T-cell (primary cell): ENCODE measurements around the gene EFCAB8. TPM values are rescaled to one million over a fixed set of nuclear protein-coding genes. Genes with fewer than 3 reads are reported as not detected.

Experiments
- ATAC-seq, 4 experiments: fragments of 200-7000 bp in 3 of 4; fragments of 150-1000 bp in 1 of 4; cut with Tn5 transposase; replicated peaks in 1 of 4; 1 replicate in 3 of 4; 2 replicates in 1 of 4; pipeline ENCODE4 v1.10.0; 2021; ENCODE audit warnings: moderate library complexity in 3 of 4, mild to moderate bottlenecking in 2 of 4, moderate number of reproducible peaks in 1 of 4
- CTCF ChIA-PET, 2 donors: fragments of 300-600 bp; sonication (Branson Sonifier 250); formaldehyde crosslinking; loops; one replicate each; lab custom pipeline; 2022; ENCODE audit warnings: antibody characterized with exemption in 2 of 2; lab: Charles Lee
- POLR2A ChIA-PET, 2 donors: fragments of 300-600 bp; sonication (Branson Sonifier 250); formaldehyde crosslinking; loops; one replicate each; lab custom pipeline; 2022; ENCODE audit warnings: antibody characterized with exemption in 2 of 2; lab: Charles Lee
- DNase-seq, 35 experiments: peaks; one replicate each; pipeline versions ENCODE4 v3.0.0 to v3.0.0-alpha.2; 2013 to 2023
- H3K27ac ChIP-seq: one replicate; pipeline ENCODE4 v1.5.1; 2013; ENCODE audit warnings: low read length
- H3K27me3 ChIP-seq, 2 experiments: replicated peaks in 1 of 2; 1 replicate in 1 of 2; 2 replicates in 1 of 2; pipeline versions ENCODE4 v1.6.1 to v1.7.0; 2013; ENCODE audit warnings: low read length in 1 of 2, mixed read lengths in 1 of 2; ENCODE audit not compliant: control insufficient read depth in 2 of 2, insufficient read depth in 2 of 2; ENCODE audit errors: extremely low read depth in 1 of 2
- H3K36me3 ChIP-seq, 2 donors: 1 replicate in 1 of 2; 2 replicates in 1 of 2; pipeline versions ENCODE4 v1.6.1 to v1.7.0; 2013; ENCODE audit warnings: low read length in 1 of 2; ENCODE audit not compliant: control insufficient read depth in 2 of 2, insufficient read depth in 1 of 2; ENCODE audit errors: extremely low read depth in 1 of 2
- H3K4me1 ChIP-seq, 2 experiments: 1 replicate in 1 of 2; 2 replicates in 1 of 2; pipeline versions ENCODE4 v1.6.1 to v1.7.0; 2013; ENCODE audit warnings: low read length in 2 of 2, mixed read lengths in 1 of 2; ENCODE audit not compliant: insufficient read depth in 2 of 2, control insufficient read depth in 1 of 2; ENCODE audit errors: extremely low read depth in 1 of 2
- H3K4me3 ChIP-seq, 2 donors: 1 replicate in 1 of 2; 2 replicates in 1 of 2; pipeline versions ENCODE4 v1.5.1 to v1.7.0; 2013; ENCODE audit warnings: mild to moderate bottlenecking in 2 of 2, low read length in 1 of 2, moderate library complexity in 1 of 2; ENCODE audit not compliant: control insufficient read depth in 1 of 2; ENCODE audit errors: extremely low read depth in 1 of 2
- H3K9me3 ChIP-seq: 2 replicates; pipeline ENCODE4 v1.7.0; 2013
- H3K27ac Mint-ChIP-seq, 2 donors: one replicate each; pipeline ENCODE4 v1.8.0; 2020 to 2021; ENCODE audit warnings: mild to moderate bottlenecking in 2 of 2, mixed read lengths in 2 of 2
- H3K27me3 Mint-ChIP-seq, 2 donors: one replicate each; pipeline ENCODE4 v1.8.0; 2021 to 2022; ENCODE audit warnings: mixed read lengths in 2 of 2
- H3K36me3 Mint-ChIP-seq: one replicate; pipeline ENCODE4 v1.8.0; 2021; ENCODE audit warnings: mixed read lengths
- H3K4me1 Mint-ChIP-seq, 3 donors: one replicate each; pipeline ENCODE4 v1.8.0; 2020 to 2022; ENCODE audit warnings: mixed read lengths in 3 of 3, mild to moderate bottlenecking in 1 of 3
- H3K4me3 Mint-ChIP-seq, 3 donors: one replicate each; pipeline ENCODE4 v1.8.0; 2020 to 2022; ENCODE audit warnings: mild to moderate bottlenecking in 3 of 3, mixed read lengths in 3 of 3, moderate library complexity in 3 of 3
- H3K9me3 Mint-ChIP-seq, 3 donors: one replicate each; pipeline ENCODE4 v1.8.0; 2020 to 2022; ENCODE audit warnings: mixed read lengths in 3 of 3
- WGBS: methylation state at CpG from one replicate; pipeline ENCODE4 v1.1.5; 2013; ENCODE audit warnings: missing lambda C conversion rate; ENCODE audit not compliant: insufficient coverage; 5-methylcytosine and 5-hydroxymethylcytosine counted together
- total RNA-seq, 35 experiments: library from RNA in 6 of 35; stranded (reverse) in 6 of 35; fragments of 120-200 nt in 1 of 35; gene quantifications; one replicate each; pipeline versions ENCODE4 v1.2.1 to v1.2.4 and lab custom pipeline; 2013 to 2026

Gene EFCAB8
- total RNA-seq, 5 donors from 2014 or later (not counting 1 experiment from before 2014, with no cell fraction given): 0.80 to 1.5 (median 1.2) TPM

DNA sequence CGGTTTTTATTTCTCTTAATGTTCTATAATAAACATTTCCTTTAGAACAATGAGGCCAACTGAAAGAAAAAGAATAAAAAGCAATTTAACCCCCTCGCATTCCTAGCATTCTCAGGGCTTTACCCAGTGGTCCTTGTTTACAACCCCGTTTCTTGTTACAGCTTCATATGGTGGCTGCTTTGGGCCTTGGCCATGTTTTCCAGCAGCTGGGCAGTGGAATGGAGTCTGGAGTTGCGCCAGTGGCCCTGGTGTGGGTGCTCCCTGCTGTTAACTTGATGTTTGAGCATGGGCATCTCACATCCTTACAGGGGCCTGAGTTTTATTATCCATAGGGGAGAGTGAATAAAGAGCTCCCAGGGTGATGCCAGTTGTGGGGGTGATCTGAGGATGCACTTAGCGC lies 18.8 kb downstream of the EFCAB8 start:
- CTCF ChIA-PET: interaction anchor here in 1 of 2 donors (0.7 kb wide), 1 partner anchor 140 kb away, joined by 5 read pairs; no protein-coding TSS in a partner anchor
- Mint-ChIP-seq H3K27me3 (no peaks in the 10 kb centered on the region), H3K4me3 (no peak overlapping the region)

DNA sequence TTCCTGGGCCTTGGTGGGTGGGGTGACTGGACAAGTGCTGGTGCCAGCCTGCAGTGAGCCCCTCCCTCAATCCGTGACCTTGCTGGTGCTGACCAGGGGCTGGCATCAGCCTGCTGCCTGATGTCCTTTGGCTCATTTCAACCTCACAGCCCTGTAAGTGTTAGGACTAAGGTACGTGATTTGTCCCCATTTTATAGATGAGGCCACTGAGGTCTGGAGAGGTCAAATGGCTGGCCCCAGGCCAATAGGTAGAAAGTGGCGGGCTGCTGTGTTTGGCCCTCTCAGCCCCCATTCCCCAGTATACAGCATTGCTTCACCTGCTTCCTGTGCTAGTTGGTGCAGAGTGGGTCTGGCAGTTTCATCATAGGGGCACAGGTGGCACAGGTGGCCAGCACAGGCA lies 20.1 kb downstream of the EFCAB8 start:
- Mint-ChIP-seq H3K4me1 (no peaks in the 10 kb centered on the region), H3K27me3 (no peaks in the 10 kb centered on the region), H3K9me3 (no peaks in the 10 kb centered on the region), H3K27ac (no peak overlapping the region), H3K4me3 (no peak overlapping the region), H3K36me3 (peaks cover 4% of the 10 kb centered on the region)
- Histone ChIP-seq H3K27ac (no peak overlapping the region), H3K9me3 (no peaks in the 10 kb centered on the region), H3K4me1 (no peaks in the 10 kb centered on the region), H3K4me3 (no peak overlapping the region), H3K27me3 (no peaks in the 10 kb centered on the region), H3K36me3 (peaks cover 5 to 6% of the 10 kb centered on the region in 2 donors)
- no peak for DNase-seq
- CTCF ChIA-PET: no interaction called here
- WGBS: no CpG with 5 or more reads among the region's 3 CpGs
- ATAC-seq: no peak
- POLR2A ChIA-PET: no interaction called here

More for the DNA sequence above, 18.8 kb downstream of the EFCAB8 start:
- Histone ChIP-seq H3K36me3 (peaks cover 5 to 6% of the 10 kb centered on the region in 2 donors), H3K27me3 (no peaks in the 10 kb centered on the region), H3K27ac (no peak overlapping the region), H3K4me3 (no peak overlapping the region), H3K9me3 (no peaks in the 10 kb centered on the region), H3K4me1 (no peaks in the 10 kb centered on the region)
- no peak overlapping the region for H3K27ac Mint-ChIP-seq
- no peaks in the 10 kb centered on the region for H3K9me3 Mint-ChIP-seq
- DNase-seq: no peak
- H3K36me3 Mint-ChIP-seq: peaks cover 4% of the 10 kb centered on the region
- POLR2A ChIA-PET: no interaction called here
- no peak for ATAC-seq
- 100% methylated on average over 2 of the region's 5 CpGs for WGBS
- no peaks in the 10 kb centered on the region for H3K4me1 Mint-ChIP-seq

DNA sequence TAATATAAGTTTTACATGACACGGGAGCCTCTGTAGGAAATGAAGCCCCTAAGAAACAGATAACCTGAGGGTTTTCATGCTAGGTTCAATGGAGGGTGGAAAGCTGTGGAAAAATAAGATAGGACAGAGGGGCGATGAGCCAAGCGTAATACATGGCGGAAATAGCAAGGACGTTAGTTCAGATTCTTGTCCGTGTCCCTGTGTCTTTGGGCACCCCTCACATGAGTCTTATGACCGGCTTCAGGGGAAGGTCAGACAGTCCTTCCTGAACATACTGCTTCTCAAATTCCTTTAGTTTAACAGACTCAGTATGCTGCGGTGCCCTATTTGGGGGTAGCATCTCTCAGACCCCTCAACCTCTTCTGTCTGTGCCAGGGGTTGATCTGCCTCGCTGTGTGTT lies 20.8 kb downstream of the EFCAB8 start:
- DNase-seq (no peak), ATAC-seq (no peak)
- no peaks in the 10 kb centered on the region for H3K27me3 ChIP-seq
- no peaks in the 10 kb centered on the region for H3K9me3 ChIP-seq
- Mint-ChIP-seq H3K4me3 (no peak overlapping the region), H3K4me1 (no peaks in the 10 kb centered on the region), H3K27ac (no peak overlapping the region), H3K9me3 (no peaks in the 10 kb centered on the region), H3K27me3 (no peaks in the 10 kb centered on the region), H3K36me3 (peaks cover 4% of the 10 kb centered on the region)
- CTCF ChIA-PET: no interaction called here
- H3K4me3 ChIP-seq: no peak overlapping the region
- no peaks in the 10 kb centered on the region for H3K4me1 ChIP-seq
- 92% methylated on average over 7 of the region's 9 CpGs for WGBS
- POLR2A ChIA-PET: interaction anchor here in 1 of 2 donors (0.6 kb wide), 1 partner anchor 209 kb away, joined by 4 read pairs; no protein-coding TSS in a partner anchor
- H3K27ac ChIP-seq: no peak overlapping the region
- peaks cover 5 to 6% of the 10 kb centered on the region in 2 donors for H3K36me3 ChIP-seq

DNA sequence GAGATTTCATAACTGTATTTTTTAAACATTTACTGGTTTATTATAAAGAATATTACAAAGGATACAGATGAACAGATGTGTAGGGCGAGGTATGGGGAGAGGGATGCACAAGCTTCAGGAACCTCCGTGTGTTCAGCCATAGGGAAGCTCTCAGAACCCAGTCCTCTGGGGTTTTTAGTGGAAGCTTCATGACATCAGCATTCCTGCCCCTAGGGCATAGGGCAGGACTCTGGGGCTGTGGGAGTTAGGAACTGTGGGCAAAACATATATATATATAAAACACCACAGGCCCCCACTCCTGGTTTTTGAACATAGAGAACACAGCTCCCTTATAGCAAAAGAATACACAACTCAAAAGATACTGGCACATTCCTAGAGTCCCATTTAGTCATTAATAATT lies 21.9 kb downstream of the EFCAB8 start:
- H3K27ac ChIP-seq: no peak overlapping the region
- Mint-ChIP-seq H3K27ac (no peak overlapping the region), H3K4me1 (no peaks in the 10 kb centered on the region), H3K9me3 (no peaks in the 10 kb centered on the region), H3K4me3 (no peak overlapping the region), H3K36me3 (peaks cover 3% of the 10 kb centered on the region), H3K27me3 (no peaks in the 10 kb centered on the region)
- POLR2A ChIA-PET: no interaction called here
- no peak overlapping the region for H3K4me3 ChIP-seq
- no peak for DNase-seq
- CTCF ChIA-PET: interaction anchor here (0.5 to 0.6 kb wide), 2 partner anchors 8 to 22 kb away, joined by 3 to 4 read pairs; no protein-coding TSS in a partner anchor
- no peaks in the 10 kb centered on the region for H3K27me3 ChIP-seq
- no peaks in the 10 kb centered on the region for H3K9me3 ChIP-seq
- no peaks in the 10 kb centered on the region for H3K4me1 ChIP-seq
- no CpG with 5 or more reads among the region's 2 CpGs for WGBS
- H3K36me3 ChIP-seq: peaks cover 0 to 6% of the 10 kb centered on the region in 2 donors
- no peak for ATAC-seq

DNA sequence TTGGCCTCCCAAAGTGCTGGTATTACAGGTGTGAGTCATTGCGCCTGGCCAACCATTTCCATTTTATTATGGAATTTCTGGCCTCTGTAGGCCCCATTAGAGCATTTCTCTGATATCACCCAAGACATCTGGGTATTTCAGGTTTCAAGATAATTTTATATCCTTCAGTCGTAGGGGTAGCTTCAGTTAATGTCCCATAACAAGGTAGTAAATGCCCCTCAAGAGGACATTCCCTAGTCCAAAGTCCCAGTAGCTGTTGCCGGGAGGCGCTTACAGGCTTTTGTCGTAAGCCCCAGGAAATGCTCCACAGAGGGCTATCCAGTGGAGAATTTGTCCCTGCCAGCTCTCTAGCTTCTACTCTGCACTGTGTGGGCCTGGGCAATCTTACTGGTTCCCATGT lies 24.4 kb downstream of the EFCAB8 start:
- Histone ChIP-seq H3K4me1 (no peaks in the 10 kb centered on the region), H3K36me3 (no peaks in the 10 kb centered on the region), H3K9me3 (no peaks in the 10 kb centered on the region), H3K27me3 (no peaks in the 10 kb centered on the region), H3K27ac (no peak overlapping the region), H3K4me3 (no peak overlapping the region)
- ChIA-PET CTCF (no interaction called here), POLR2A (no interaction called here)
- Mint-ChIP-seq H3K4me1 (no peaks in the 10 kb centered on the region), H3K36me3 (peaks cover 5% of the 10 kb centered on the region), H3K9me3 (no peaks in the 10 kb centered on the region), H3K27me3 (no peaks in the 10 kb centered on the region), H3K27ac (no peak overlapping the region), H3K4me3 (no peak overlapping the region)
- WGBS: 100% methylated on average over 3 of the region's 5 CpGs
- DNase-seq (no peak), ATAC-seq (no peak)

DNA sequence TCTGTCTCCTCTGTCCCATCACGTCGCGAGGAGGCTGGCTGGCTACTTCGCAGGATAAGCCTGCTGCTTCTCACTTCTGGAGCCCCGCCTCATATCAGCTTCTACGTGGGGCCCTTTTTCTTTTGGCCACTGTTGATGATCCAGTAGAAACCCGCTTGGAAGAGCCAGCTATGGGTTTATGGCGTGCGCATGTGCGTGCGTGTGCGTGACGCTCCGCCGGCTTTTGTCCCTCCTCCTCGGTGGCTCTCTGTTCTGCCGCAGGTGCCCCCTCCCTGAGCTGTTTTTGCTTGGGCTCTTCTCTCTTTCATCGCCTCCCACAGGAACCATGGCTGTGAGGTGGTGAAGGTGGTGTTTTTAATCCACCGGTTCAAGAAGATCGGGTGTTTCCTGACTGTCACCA lies 26.5 kb downstream of the EFCAB8 start:
- no peak overlapping the region for H3K4me3 ChIP-seq
- no peak for DNase-seq
- H3K27me3 ChIP-seq: no peaks in the 10 kb centered on the region
- CTCF ChIA-PET: no interaction called here
- peaks cover 5% of the 10 kb centered on the region for H3K36me3 Mint-ChIP-seq
- POLR2A ChIA-PET: no interaction called here
- H3K4me1 ChIP-seq: no peaks in the 10 kb centered on the region
- H3K36me3 ChIP-seq: no peaks in the 10 kb centered on the region
- H3K27ac Mint-ChIP-seq: no peak overlapping the region
- H3K4me1 Mint-ChIP-seq: no peaks in the 10 kb centered on the region
- WGBS: 95% methylated on average over 8 of the region's 20 CpGs
- H3K9me3 ChIP-seq: no peaks in the 10 kb centered on the region
- no peak overlapping the region for H3K27ac ChIP-seq
- H3K9me3 Mint-ChIP-seq: no peaks in the 10 kb centered on the region
- no peak overlapping the region for H3K4me3 Mint-ChIP-seq
- no peaks in the 10 kb centered on the region for H3K27me3 Mint-ChIP-seq
- ATAC-seq: no peak

DNA sequence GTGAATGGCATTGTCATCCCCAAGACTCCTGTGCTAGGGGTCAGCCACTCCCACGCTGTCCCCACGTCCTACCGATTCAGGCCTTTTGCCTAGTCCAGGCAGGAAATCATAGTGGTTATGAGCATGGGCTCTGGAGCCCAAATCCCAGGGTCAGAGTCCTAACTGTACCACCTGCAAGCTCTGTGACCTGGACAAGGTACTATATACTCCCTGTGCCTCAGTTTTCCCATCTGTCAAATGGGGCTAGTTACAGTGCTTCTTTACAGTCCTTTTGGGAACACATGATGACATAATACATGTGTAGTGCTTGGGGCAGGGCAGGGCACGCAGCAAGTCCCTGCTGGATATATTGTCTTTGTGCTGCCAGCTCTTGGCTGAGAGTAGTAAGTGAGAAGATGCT lies 27.2 kb downstream of the EFCAB8 start:
- no peaks in the 10 kb centered on the region for H3K4me1 Mint-ChIP-seq
- ATAC-seq: no peak
- peaks cover 5% of the 10 kb centered on the region for H3K36me3 Mint-ChIP-seq
- no peaks in the 10 kb centered on the region for H3K27me3 Mint-ChIP-seq
- no peak overlapping the region for H3K4me3 Mint-ChIP-seq
- Histone ChIP-seq H3K36me3 (no peaks in the 10 kb centered on the region), H3K9me3 (no peaks in the 10 kb centered on the region), H3K4me1 (no peaks in the 10 kb centered on the region), H3K27ac (no peak overlapping the region), H3K4me3 (no peak overlapping the region), H3K27me3 (no peaks in the 10 kb centered on the region)
- H3K9me3 Mint-ChIP-seq: no peaks in the 10 kb centered on the region
- DNase-seq: no peak
- 76% methylated on average over 4 of the region's 4 CpGs for WGBS
- ChIA-PET POLR2A (no interaction called here), CTCF (no interaction called here)
- no peak overlapping the region for H3K27ac Mint-ChIP-seq
